ENCODE results near the gene LDLRAD3. TPM values are rescaled to one million over a fixed set of nuclear protein-coding genes. Genes with fewer than 3 reads are reported as not detected.

The LDLRAD3 gene
- total RNA-seq, 2 donors from 2014 or later = 0.19 to 0.45 TPM

- H3K4me3 Mint-ChIP-seq = no peak overlapping the region
- H3K27ac Mint-ChIP-seq = no peak overlapping the region
- H3K9me3 Mint-ChIP-seq = no peaks in the 10 kb centered on the region
- no peaks in the 10 kb centered on the region for H3K4me1 Mint-ChIP-seq
- no peaks in the 10 kb centered on the region for H3K27me3 Mint-ChIP-seq
- no peak for ATAC-seq (replicated peaks)
- H3K36me3 Mint-ChIP-seq (ENCODE audit: low read depth) = no peaks in the 10 kb centered on the region
Measured at GRCh38 chr11:36141196-36141953, 197.5 kb downstream of the LDLRAD3 start.

- no peaks in the 10 kb centered on the region for H3K9me3 Mint-ChIP-seq
- ATAC-seq (replicated peaks) = no peak
- H3K36me3 Mint-ChIP-seq (ENCODE audit: low read depth) = no peaks in the 10 kb centered on the region
- no peaks in the 10 kb centered on the region for H3K27me3 Mint-ChIP-seq
- no peak overlapping the region for H3K27ac Mint-ChIP-seq
- H3K4me3 Mint-ChIP-seq = no peak overlapping the region
- no peaks in the 10 kb centered on the region for H3K4me1 Mint-ChIP-seq
Measured at GRCh38 chr11:36141956-36142355, 198.1 kb downstream of the LDLRAD3 start.

- no peaks in the 10 kb centered on the region for H3K9me3 Mint-ChIP-seq
- H3K27me3 Mint-ChIP-seq = no peaks in the 10 kb centered on the region
- no peak for ATAC-seq (replicated peaks)
- no peaks in the 10 kb centered on the region for H3K36me3 Mint-ChIP-seq (ENCODE audit: low read depth)
- H3K4me1 Mint-ChIP-seq = no peaks in the 10 kb centered on the region
- H3K27ac Mint-ChIP-seq = no peak overlapping the region
- no peak overlapping the region for H3K4me3 Mint-ChIP-seq
Measured at GRCh38 chr11:36142439-36142838, 198.6 kb downstream of the LDLRAD3 start.

DNA sequence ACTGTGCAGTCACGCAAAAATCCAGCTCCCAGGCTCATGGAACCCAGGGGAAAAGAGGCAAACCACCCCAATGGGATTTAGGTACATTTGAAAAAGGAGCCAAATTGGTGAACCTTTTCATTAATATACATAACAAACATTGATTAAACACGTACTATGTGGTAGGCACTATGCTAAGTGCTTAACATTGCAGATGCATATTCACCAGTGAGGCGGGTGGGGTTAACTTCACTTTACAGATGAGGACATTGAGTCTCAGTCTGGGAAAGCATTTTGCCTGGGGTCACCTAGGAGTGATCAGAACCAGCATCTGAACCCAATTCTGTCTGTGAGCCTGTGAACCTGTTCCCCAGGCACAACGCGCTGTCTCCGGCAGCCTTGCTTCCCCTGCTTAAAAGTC is 199.0 kb downstream of the LDLRAD3 start:
- Mint-ChIP-seq H3K4me1 (no peaks in the 10 kb centered on the region), H3K27ac (no peak overlapping the region), H3K36me3 (ENCODE audit: low read depth) (no peaks in the 10 kb centered on the region), H3K9me3 (no peaks in the 10 kb centered on the region), H3K27me3 (no peaks in the 10 kb centered on the region), H3K4me3 (no peak overlapping the region)
- ATAC-seq (replicated peaks) = no peak

- Mint-ChIP-seq H3K4me1 (peaks cover 5% of the 10 kb centered on the region), H3K27ac (no peak overlapping the region), H3K9me3 (peaks cover 3% of the 10 kb centered on the region), H3K4me3 (no peak overlapping the region), H3K36me3 (ENCODE audit: low read depth) (no peaks in the 10 kb centered on the region), H3K27me3 (peaks cover 8% of the 10 kb centered on the region)
- no peak for ATAC-seq (replicated peaks)
Measured at GRCh38 chr11:36146437-36146836, 202.6 kb downstream of the LDLRAD3 start.

GRCh38 chr11:36147491-36147890 is 203.6 kb downstream of the LDLRAD3 start:
- Mint-ChIP-seq H3K4me3 (no peak overlapping the region), H3K4me1 (peaks cover 5% of the 10 kb centered on the region), H3K27ac (no peak overlapping the region), H3K9me3 (peaks cover 3% of the 10 kb centered on the region), H3K27me3 (peaks cover 15% of the 10 kb centered on the region), H3K36me3 (ENCODE audit: low read depth) (no peaks in the 10 kb centered on the region)
- no peak for ATAC-seq (replicated peaks)

- Mint-ChIP-seq H3K4me1 (peaks cover 5% of the 10 kb centered on the region), H3K27ac (no peak overlapping the region), H3K9me3 (peaks cover 3% of the 10 kb centered on the region), H3K4me3 (no peak overlapping the region), H3K36me3 (ENCODE audit: low read depth) (no peaks in the 10 kb centered on the region), H3K27me3 (peaks cover 16% of the 10 kb centered on the region)
- ATAC-seq (replicated peaks) = no peak
Measured at GRCh38 chr11:36148701-36149100, 204.8 kb downstream of the LDLRAD3 start.

DNA sequence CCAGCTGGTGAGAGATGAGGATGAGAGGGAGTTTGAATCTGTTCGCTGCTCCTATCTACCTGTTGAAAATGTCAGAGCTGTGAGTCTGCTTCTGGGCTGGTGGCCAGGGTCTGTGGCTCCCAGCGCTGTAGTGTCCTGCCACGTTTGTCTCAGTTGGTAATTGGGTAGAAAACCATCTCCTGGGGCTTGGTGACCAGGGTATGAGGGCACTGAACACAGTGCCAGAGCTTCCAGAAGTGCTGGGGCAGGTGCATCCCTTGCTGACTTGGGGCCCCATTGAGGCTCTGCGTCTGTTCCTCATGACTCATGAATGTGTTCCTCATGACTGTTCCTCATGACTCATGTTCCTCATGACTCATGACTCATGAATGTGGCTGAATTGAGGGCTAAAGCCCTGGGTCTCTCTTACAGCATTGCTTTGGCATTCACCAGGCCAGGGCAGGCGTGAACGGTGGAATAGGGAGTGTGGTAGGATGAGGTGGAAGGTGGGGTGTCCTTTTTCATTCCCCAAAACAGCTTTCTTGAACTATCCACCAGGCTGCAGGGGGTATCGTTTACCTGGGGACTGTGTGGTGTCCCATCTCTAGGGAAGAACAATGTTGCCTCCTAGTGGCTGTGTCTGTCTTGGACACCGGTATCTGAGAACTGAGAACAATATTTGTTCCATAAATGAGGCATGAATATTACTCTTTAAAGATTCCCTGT is 205.8 kb downstream of the LDLRAD3 start:
- H3K9me3 Mint-ChIP-seq = peaks cover 3% of the 10 kb centered on the region
- H3K4me3 Mint-ChIP-seq = no peak overlapping the region
- H3K36me3 Mint-ChIP-seq (ENCODE audit: low read depth) = no peaks in the 10 kb centered on the region
- peak overlapping the region; percentile 16 for H3K27ac Mint-ChIP-seq
- peaks cover 16% of the 10 kb centered on the region for H3K27me3 Mint-ChIP-seq
- peaks cover 5% of the 10 kb centered on the region for H3K4me1 Mint-ChIP-seq
- peak; percentile 97 for ATAC-seq (replicated peaks)

- ATAC-seq (replicated peaks) = no peak
- Mint-ChIP-seq H3K4me1 (peaks cover 5% of the 10 kb centered on the region), H3K4me3 (no peak overlapping the region), H3K9me3 (peaks cover 3% of the 10 kb centered on the region), H3K27me3 (peaks cover 16% of the 10 kb centered on the region), H3K27ac (no peak overlapping the region), H3K36me3 (ENCODE audit: low read depth) (no peaks in the 10 kb centered on the region)
Measured at GRCh38 chr11:36150986-36151385, 207.1 kb downstream of the LDLRAD3 start.

DNA sequence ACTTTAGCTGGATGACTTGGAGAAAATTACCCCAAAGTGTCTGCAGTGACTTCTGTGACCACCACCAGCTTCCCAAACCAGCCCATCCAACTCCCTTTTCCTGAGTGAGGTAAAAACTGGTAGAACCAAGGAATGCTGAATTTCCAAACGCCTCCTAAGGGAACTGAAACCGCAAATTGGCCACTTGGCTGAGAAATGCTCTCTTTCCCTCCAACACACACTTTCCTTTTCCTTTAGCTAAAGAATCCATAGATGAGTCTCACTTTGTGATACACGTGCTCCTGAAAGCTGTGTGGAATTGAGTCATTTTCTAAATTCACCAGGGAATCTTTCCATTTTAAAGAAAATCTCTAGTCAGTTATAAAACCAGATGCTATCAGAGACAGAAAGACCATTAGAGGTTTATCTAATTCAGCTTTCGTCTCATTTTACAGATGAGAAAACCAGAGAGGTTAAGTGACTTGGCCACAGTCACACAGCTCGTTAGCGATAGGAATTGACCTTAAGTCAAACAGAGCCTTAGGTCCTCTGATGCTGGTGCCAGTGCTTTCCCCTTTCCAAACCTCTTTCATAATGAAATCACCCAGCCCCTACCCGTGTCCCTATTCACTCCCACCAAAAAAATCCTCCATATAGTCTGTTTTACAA is 208.2 kb downstream of the LDLRAD3 start:
- ATAC-seq (replicated peaks) = no peak
- H3K4me1 Mint-ChIP-seq = peaks cover 5% of the 10 kb centered on the region
- peaks cover 3% of the 10 kb centered on the region for H3K9me3 Mint-ChIP-seq

GRCh38 chr11:36153551-36153950 is 209.7 kb downstream of the LDLRAD3 start:
- H3K9me3 Mint-ChIP-seq = peaks cover 3% of the 10 kb centered on the region
- no peak overlapping the region for H3K4me3 Mint-ChIP-seq
- H3K27ac Mint-ChIP-seq = no peak overlapping the region
- H3K4me1 Mint-ChIP-seq = peaks cover 5% of the 10 kb centered on the region
- ATAC-seq (replicated peaks) = no peak
- no peaks in the 10 kb centered on the region for H3K36me3 Mint-ChIP-seq (ENCODE audit: low read depth)
- H3K27me3 Mint-ChIP-seq = peaks cover 23% of the 10 kb centered on the region

More for the DNA sequence above, 208.2 kb downstream of the LDLRAD3 start:
- Mint-ChIP-seq H3K27ac (no peak overlapping the region), H3K4me3 (no peak overlapping the region), H3K36me3 (ENCODE audit: low read depth) (no peaks in the 10 kb centered on the region), H3K27me3 (peaks cover 16% of the 10 kb centered on the region)

DNA sequence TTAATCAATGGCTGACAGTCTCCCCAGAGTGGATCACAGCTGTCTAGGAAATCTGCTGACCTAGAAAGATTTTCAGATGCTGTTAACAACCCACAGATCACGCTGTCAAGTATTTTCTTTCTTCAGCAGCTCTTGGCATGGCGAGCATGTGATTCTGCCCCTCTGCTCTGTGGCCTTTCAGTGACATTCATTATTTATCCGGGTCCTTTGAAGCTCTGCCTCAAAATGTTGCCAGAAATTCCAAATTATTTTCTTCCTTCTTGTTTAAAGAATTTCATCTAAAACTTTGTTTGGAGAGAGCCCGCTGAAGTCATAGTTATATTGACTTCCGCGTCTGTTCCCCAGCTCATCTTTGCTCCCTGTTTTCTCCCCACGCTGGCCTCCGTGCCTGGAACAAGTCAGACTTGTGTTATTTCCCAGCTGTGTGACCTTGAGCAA is 211.3 kb downstream of the LDLRAD3 start:
- Mint-ChIP-seq H3K4me1 (no peaks in the 10 kb centered on the region), H3K9me3 (no peaks in the 10 kb centered on the region), H3K36me3 (ENCODE audit: low read depth) (no peaks in the 10 kb centered on the region), H3K27me3 (peaks cover 15% of the 10 kb centered on the region), H3K4me3 (no peak overlapping the region), H3K27ac (no peak overlapping the region)
- ATAC-seq (replicated peaks) = no peak

DNA sequence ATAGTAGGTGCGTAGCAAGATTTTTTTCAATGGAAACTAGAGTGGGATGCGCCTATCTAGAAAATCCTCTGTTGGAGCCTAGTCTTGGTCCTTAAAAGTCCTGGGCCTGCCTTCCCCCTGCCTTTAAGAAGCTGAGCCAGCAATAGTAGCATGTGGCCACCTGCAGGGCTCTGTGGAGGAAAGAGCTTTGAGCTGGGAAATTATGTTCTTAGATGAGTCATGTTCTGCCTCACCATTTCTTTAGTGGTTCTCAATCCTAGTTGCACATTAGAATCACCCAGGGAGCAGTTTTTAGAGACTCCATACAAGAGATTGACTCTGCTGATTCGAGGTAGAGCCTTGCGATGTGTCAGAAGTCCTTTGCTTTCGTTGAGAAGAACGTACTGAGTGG is 211.9 kb downstream of the LDLRAD3 start:
- ATAC-seq (replicated peaks) = no peak
- Mint-ChIP-seq H3K36me3 (ENCODE audit: low read depth) (no peaks in the 10 kb centered on the region), H3K4me3 (no peak overlapping the region), H3K9me3 (no peaks in the 10 kb centered on the region), H3K4me1 (no peaks in the 10 kb centered on the region), H3K27me3 (peaks cover 15% of the 10 kb centered on the region), H3K27ac (no peak overlapping the region)

- ATAC-seq (replicated peaks) = no peak
- no peaks in the 10 kb centered on the region for H3K36me3 Mint-ChIP-seq (ENCODE audit: low read depth)
- H3K27ac Mint-ChIP-seq = no peak overlapping the region
- no peaks in the 10 kb centered on the region for H3K4me1 Mint-ChIP-seq
- no peak overlapping the region for H3K4me3 Mint-ChIP-seq
- H3K9me3 Mint-ChIP-seq = no peaks in the 10 kb centered on the region
- peaks cover 15% of the 10 kb centered on the region for H3K27me3 Mint-ChIP-seq
Measured at GRCh38 chr11:36156161-36156816, 212.4 kb downstream of the LDLRAD3 start.

Measured in activated T-helper 17 cell treated with anti-CD3 and anti-CD28 coated beads, Interleukin-2, amount 50 U/mL, for 72 hours (primary cell).